IPS-NIHi11 (cell line): Measurements from ENCODE around the gene FRMD1.

Experiments
- DNase-seq: peaks from one replicate; pipeline ENCODE4 v3.0.0; 2012; ENCODE audit warnings: mixed read lengths, low spot score

FRMD1 gene

GRCh38 chr6:168055696-168056489, 23.1 kb downstream of the FRMD1 start:
- no peak for DNase-seq

- DNase-seq = no peak
These were observed 24.0 kb downstream of the FRMD1 start for GRCh38 chr6:168054765-168055560.

- DNase-seq = no peak
These were observed 25.0 kb downstream of the FRMD1 start for GRCh38 chr6:168053957-168054471.

GRCh38 chr6:168053086-168053956, 25.7 kb downstream of the FRMD1 start:
- no peak for DNase-seq

GRCh38 chr6:168052291-168052891, 26.6 kb downstream of the FRMD1 start:
- DNase-seq = peak; percentile 55

GRCh38 chr6:168051648-168052047, 27.4 kb downstream of the FRMD1 start:
- no peak for DNase-seq

- DNase-seq = peak; percentile 70
These were observed 28.0 kb downstream of the FRMD1 start for GRCh38 chr6:168050881-168051586.

- DNase-seq = no peak
These were observed 28.7 kb downstream of the FRMD1 start for GRCh38 chr6:168050225-168050880.

GRCh38 chr6:168049706-168050224, 29.2 kb downstream of the FRMD1 start:
- DNase-seq = no peak

GRCh38 chr6:168049277-168049676, 29.7 kb downstream of the FRMD1 start:
- DNase-seq = no peak

- DNase-seq = no peak
These were observed 30.3 kb downstream of the FRMD1 start for GRCh38 chr6:168048724-168049025.

- no peak for DNase-seq
These were observed 30.9 kb downstream of the FRMD1 start for GRCh38 chr6:168047841-168048723.

- DNase-seq = no peak
These were observed 32.3 kb downstream of the FRMD1 start for GRCh38 chr6:168046696-168047095.

GRCh38 chr6:168045706-168046620, 33.0 kb downstream of the FRMD1 start:
- no peak for DNase-seq

- DNase-seq = no peak
These were observed 33.8 kb downstream of the FRMD1 start for GRCh38 chr6:168045141-168045691.

- no peak for DNase-seq
These were observed 34.4 kb downstream of the FRMD1 start for GRCh38 chr6:168044521-168045130.

- no peak for DNase-seq
These were observed 35.1 kb downstream of the FRMD1 start for GRCh38 chr6:168043848-168044415.
